HepG2 (cell line): Measurements from ENCODE around the gene RNU2-63P. TPM values are rescaled to one million over a fixed set of nuclear protein-coding genes. Genes with fewer than 3 reads are reported as not detected.

Source experiments
- ARNTL ChIP-seq: sonication (generic); formaldehyde crosslinking; IDR thresholded peaks from 2 replicates; pipeline ENCODE4 v1.4.0; 2020; ENCODE audit warnings: mild to moderate bottlenecking, missing genetic modification reagents
- JUND ChIP-seq: sonication (generic); formaldehyde crosslinking; IDR thresholded peaks from 2 replicates; pipeline ENCODE4 v1.8.0; 2022; ENCODE audit warnings: mild to moderate bottlenecking, missing genetic modification reagents
- KLF16 ChIP-seq, 2 experiments: sonication (generic) in 1 of 2; formaldehyde crosslinking in 1 of 2; IDR thresholded peaks; 2 replicates each; pipeline versions ENCODE4 v1.6.1 to v1.8.0; 2016 to 2023; ENCODE audit warnings: missing genetic modification reagents in 2 of 2, missing compliant biosample characterization in 1 of 2
- NFIB ChIP-seq: sonication (generic); formaldehyde crosslinking; IDR thresholded peaks from 2 replicates; pipeline ENCODE4 v1.9.0; 2021; ENCODE audit warnings: missing genetic modification reagents, mild to moderate bottlenecking, borderline replicate concordance
- NPAS2 ChIP-seq: sonication (generic); formaldehyde crosslinking; IDR thresholded peaks from 2 replicates; pipeline ENCODE4 v1.8.0; 2022; ENCODE audit warnings: mild to moderate bottlenecking, missing genetic modification reagents, borderline replicate concordance
- RARG ChIP-seq: sonication (generic); formaldehyde crosslinking; IDR thresholded peaks from 2 replicates; pipeline ENCODE4 v1.4.0; 2020; ENCODE audit warnings: low read depth, mild to moderate bottlenecking, missing genetic modification reagents
- SIN3A ChIP-seq: IDR thresholded peaks from 2 replicates; pipeline ENCODE4 v1.6.1; 2011; ENCODE audit warnings: low read depth, mild to moderate bottlenecking, control low read depth, low read length, borderline replicate concordance
- STAT5B ChIP-seq: sonication (generic); formaldehyde crosslinking; IDR thresholded peaks from 2 replicates; pipeline ENCODE4 v1.4.0; 2020; ENCODE audit warnings: missing genetic modification reagents
- ZNF337 ChIP-seq: sonication (generic); formaldehyde crosslinking; IDR thresholded peaks from 2 replicates; pipeline ENCODE4 v1.5.1; 2020; ENCODE audit warnings: missing genetic modification reagents, low read depth, mild to moderate bottlenecking, borderline replicate concordance
- ZNF615 ChIP-seq: sonication (generic); formaldehyde crosslinking; IDR thresholded peaks from 2 replicates; pipeline ENCODE4 v1.5.0; 2020; ENCODE audit warnings: mild to moderate bottlenecking, missing genetic modification reagents, borderline replicate concordance
- ZNF7 ChIP-seq: IDR thresholded peaks from 2 replicates; pipeline ENCODE4 v1.6.1; 2016; ENCODE audit warnings: missing biosample characterization, missing genetic modification reagents
- polyA plus RNA-seq, 8 experiments: library from polyadenylated mRNA; depleted of rRNA in 3 of 8; stranded (reverse) in 7 of 8; unstranded in 1 of 8; fragments of >200 nt; fragmentation: Illumina TruSeq in 4 of 8; extraction: Trizol in 4 of 8; gene quantifications; 2 replicates each; pipeline versions ENCODE4 v1.2.1 to v1.2.3, GENCODE V29; 2011 to 2016; ENCODE audit warnings: low read depth in 4 of 8, missing spikeins in 1 of 8, mixed read lengths in 1 of 8; ENCODE audit not compliant: insufficient read depth in 1 of 8
- total RNA-seq, 5 experiments: library from RNA; depleted of rRNA; stranded (reverse); fragments of >200 nt; fragmentation: Illumina TruSeq; extraction: Trizol; gene quantifications; 2 replicates each; pipeline ENCODE4 v1.2.3, GENCODE V29; 2016; ENCODE audit warnings: low read depth in 1 of 5
- TF ChIP-seq, protein P1 (sequence below): sonication (generic); formaldehyde crosslinking; IDR thresholded peaks from 2 replicates; pipeline ENCODE4 v1.5.0; 2020; ENCODE audit warnings: missing genetic modification reagents
- TF ChIP-seq, protein P2 (sequence below): sonication (generic); formaldehyde crosslinking; IDR thresholded peaks from 2 replicates; pipeline ENCODE4 v1.8.0; 2022; ENCODE audit warnings: missing genetic modification reagents, mild to moderate bottlenecking, moderate library complexity, borderline replicate concordance
- TF ChIP-seq, protein P3 (sequence below): sonication (generic); formaldehyde crosslinking; IDR thresholded peaks from 2 replicates; pipeline ENCODE4 v1.5.1; 2020; ENCODE audit warnings: mild to moderate bottlenecking, missing genetic modification reagents, borderline replicate concordance
- TF ChIP-seq, protein P4 (sequence below): sonication (generic); formaldehyde crosslinking; IDR thresholded peaks from 2 replicates; pipeline ENCODE4; 2020; ENCODE audit warnings: missing genetic modification reagents, mild to moderate bottlenecking, borderline replicate concordance

RNU2-63P gene
- total and polyA plus RNA-seq, 2 of the 13 experiments (the other 11 are each of a cell fraction or from before 2014, with no cell fraction given) = 6.8 TPM; not detected in 1

DNA sequence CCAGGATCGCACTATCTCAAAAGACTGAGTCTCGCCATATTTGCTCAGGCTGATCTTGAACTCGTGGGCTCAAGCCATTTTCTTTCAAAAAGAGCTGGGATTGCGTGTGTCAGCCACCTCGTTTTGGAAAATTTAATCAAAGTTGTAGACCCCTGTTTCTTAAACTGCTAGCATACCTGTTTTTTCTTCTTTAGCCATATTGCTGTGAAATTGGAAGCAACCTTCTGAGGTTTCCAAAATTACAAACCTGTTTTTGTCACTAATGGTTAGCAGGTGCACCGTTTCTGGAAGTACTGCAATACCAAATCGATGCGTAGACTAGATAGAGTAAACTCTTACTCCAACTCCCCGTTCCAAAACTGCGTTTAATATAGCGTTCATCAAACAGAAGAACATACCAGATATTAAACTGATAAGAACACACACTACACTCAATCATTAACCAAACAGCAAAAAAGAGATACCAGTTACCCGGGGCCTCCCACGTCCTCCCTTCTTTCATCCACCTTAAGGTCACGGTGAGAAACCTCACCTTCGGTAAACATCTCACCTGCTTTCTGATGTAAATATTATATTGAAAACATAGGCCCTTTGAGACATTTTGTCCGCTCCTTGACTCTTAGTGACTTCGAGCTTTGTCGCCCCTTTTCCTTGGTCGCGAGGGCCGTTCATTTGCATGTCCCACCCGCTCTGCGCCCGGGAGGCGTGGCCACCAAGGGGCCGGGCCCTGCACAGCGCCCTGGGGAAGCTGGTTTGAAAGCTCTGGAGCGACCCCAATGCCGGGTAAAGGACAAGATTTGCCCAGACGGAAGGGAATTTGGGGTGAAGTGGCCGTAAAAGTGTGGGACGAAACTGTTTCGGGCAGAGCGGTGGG is at the start of gene RNU2-63P (continued):
- TF ChIP-seq, protein P1, sequence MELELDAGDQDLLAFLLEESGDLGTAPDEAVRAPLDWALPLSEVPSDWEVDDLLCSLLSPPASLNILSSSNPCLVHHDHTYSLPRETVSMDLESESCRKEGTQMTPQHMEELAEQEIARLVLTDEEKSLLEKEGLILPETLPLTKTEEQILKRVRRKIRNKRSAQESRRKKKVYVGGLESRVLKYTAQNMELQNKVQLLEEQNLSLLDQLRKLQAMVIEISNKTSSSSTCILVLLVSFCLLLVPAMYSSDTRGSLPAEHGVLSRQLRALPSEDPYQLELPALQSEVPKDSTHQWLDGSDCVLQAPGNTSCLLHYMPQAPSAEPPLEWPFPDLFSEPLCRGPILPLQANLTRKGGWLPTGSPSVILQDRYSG = peak; percentile 10; the same call in 1 of the 2 replicates
- TF ChIP-seq NPAS2 (CRISPR knock-in tag) (no peak), ZNF337 (CRISPR knock-in tag) (0 out of 2 replicates have a peak, but pooled peaks have one; percentile 48), JUND (CRISPR knock-in tag) (no peak), RARG (CRISPR knock-in tag) (0 out of 2 replicates have a peak, but pooled peaks have one; percentile 53), ZNF7 (no peak), STAT5B (CRISPR knock-in tag) (peak; percentile 97), ZNF615 (CRISPR knock-in tag) (peak; percentile 90; the same call in 1 of the 2 replicates), NFIB (no peak), KLF16 (CRISPR knock-in tag; IDR thresholded peaks at IDR 0.05) (peak in 1 of 2 experiments; percentile 89; a peak in 2 of 4 replicates), ARNTL (CRISPR knock-in tag) (peak; percentile 84; the same call in 1 of the 2 replicates), SIN3A (peak; percentile 86)
- TF ChIP-seq, protein P2, sequence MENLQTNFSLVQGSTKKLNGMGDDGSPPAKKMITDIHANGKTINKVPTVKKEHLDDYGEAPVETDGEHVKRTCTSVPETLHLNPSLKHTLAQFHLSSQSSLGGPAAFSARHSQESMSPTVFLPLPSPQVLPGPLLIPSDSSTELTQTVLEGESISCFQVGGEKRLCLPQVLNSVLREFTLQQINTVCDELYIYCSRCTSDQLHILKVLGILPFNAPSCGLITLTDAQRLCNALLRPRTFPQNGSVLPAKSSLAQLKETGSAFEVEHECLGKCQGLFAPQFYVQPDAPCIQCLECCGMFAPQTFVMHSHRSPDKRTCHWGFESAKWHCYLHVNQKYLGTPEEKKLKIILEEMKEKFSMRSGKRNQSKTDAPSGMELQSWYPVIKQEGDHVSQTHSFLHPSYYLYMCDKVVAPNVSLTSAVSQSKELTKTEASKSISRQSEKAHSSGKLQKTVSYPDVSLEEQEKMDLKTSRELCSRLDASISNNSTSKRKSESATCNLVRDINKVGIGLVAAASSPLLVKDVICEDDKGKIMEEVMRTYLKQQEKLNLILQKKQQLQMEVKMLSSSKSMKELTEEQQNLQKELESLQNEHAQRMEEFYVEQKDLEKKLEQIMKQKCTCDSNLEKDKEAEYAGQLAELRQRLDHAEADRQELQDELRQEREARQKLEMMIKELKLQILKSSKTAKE (CRISPR knock-in tag) = 0 out of 2 replicates have a peak, but pooled peaks have one; percentile 28
- TF ChIP-seq, protein P3, sequence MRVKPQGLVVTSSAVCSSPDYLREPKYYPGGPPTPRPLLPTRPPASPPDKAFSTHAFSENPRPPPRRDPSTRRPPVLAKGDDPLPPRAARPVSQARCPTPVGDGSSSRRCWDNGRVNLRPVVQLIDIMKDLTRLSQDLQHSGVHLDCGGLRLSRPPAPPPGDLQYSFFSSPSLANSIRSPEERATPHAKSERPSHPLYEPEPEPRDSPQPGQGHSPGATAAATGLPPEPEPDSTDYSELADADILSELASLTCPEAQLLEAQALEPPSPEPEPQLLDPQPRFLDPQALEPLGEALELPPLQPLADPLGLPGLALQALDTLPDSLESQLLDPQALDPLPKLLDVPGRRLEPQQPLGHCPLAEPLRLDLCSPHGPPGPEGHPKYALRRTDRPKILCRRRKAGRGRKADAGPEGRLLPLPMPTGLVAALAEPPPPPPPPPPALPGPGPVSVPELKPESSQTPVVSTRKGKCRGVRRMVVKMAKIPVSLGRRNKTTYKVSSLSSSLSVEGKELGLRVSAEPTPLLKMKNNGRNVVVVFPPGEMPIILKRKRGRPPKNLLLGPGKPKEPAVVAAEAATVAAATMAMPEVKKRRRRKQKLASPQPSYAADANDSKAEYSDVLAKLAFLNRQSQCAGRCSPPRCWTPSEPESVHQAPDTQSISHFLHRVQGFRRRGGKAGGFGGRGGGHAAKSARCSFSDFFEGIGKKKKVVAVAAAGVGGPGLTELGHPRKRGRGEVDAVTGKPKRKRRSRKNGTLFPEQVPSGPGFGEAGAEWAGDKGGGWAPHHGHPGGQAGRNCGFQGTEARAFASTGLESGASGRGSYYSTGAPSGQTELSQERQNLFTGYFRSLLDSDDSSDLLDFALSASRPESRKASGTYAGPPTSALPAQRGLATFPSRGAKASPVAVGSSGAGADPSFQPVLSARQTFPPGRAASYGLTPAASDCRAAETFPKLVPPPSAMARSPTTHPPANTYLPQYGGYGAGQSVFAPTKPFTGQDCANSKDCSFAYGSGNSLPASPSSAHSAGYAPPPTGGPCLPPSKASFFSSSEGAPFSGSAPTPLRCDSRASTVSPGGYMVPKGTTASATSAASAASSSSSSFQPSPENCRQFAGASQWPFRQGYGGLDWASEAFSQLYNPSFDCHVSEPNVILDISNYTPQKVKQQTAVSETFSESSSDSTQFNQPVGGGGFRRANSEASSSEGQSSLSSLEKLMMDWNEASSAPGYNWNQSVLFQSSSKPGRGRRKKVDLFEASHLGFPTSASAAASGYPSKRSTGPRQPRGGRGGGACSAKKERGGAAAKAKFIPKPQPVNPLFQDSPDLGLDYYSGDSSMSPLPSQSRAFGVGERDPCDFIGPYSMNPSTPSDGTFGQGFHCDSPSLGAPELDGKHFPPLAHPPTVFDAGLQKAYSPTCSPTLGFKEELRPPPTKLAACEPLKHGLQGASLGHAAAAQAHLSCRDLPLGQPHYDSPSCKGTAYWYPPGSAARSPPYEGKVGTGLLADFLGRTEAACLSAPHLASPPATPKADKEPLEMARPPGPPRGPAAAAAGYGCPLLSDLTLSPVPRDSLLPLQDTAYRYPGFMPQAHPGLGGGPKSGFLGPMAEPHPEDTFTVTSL (CRISPR knock-in tag) = peak; percentile 52; the same call in 1 of the 2 replicates
- TF ChIP-seq, protein P4, sequence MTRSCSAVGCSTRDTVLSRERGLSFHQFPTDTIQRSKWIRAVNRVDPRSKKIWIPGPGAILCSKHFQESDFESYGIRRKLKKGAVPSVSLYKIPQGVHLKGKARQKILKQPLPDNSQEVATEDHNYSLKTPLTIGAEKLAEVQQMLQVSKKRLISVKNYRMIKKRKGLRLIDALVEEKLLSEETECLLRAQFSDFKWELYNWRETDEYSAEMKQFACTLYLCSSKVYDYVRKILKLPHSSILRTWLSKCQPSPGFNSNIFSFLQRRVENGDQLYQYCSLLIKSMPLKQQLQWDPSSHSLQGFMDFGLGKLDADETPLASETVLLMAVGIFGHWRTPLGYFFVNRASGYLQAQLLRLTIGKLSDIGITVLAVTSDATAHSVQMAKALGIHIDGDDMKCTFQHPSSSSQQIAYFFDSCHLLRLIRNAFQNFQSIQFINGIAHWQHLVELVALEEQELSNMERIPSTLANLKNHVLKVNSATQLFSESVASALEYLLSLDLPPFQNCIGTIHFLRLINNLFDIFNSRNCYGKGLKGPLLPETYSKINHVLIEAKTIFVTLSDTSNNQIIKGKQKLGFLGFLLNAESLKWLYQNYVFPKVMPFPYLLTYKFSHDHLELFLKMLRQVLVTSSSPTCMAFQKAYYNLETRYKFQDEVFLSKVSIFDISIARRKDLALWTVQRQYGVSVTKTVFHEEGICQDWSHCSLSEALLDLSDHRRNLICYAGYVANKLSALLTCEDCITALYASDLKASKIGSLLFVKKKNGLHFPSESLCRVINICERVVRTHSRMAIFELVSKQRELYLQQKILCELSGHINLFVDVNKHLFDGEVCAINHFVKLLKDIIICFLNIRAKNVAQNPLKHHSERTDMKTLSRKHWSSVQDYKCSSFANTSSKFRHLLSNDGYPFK (CRISPR knock-in tag) = 0 out of 2 replicates have a peak, but pooled peaks have one; percentile 32
